B cell (primary cell): ENCODE results near the gene MOB3A. TPM values are rescaled to one million over a fixed set of nuclear protein-coding genes. Genes with fewer than 3 reads are reported as not detected.

Experiments used
- ATAC-seq: fragments of 200-7000 bp; cut with Tn5 transposase; one replicate; pipeline ENCODE4 v1.10.0; 2021; ENCODE audit warnings: low read depth, mild to moderate bottlenecking, moderate number of reproducible peaks, moderate library complexity
- CTCF ChIA-PET: fragments of 350-600 bp; sonication (Branson Sonifier 250); formaldehyde crosslinking; loops from one replicate; lab custom pipeline; 2021; ENCODE audit warnings: antibody characterized with exemption, inconsistent platforms; lab: Charles Lee
- POLR2A ChIA-PET: fragments of 350-600 bp; sonication (Branson Sonifier 250); formaldehyde crosslinking; loops from one replicate; lab custom pipeline; 2021; ENCODE audit warnings: antibody characterized with exemption; lab: Charles Lee
- DNase-seq: peaks from one replicate; pipeline ENCODE4 v3.0.0; 2013
- H2AFZ ChIP-seq: 2 replicates; pipeline ENCODE4 v1.6.1; 2012; ENCODE audit warnings: mild to moderate bottlenecking, low read depth, low read length; ENCODE audit not compliant: insufficient read depth, poor library complexity, severe bottlenecking
- H3K27ac ChIP-seq, 2 donors: 1 replicate in 1 of 2; 2 replicates in 1 of 2; pipeline ENCODE4 v1.5.1; 2012 to 2013; ENCODE audit warnings: low read length in 2 of 2, mild to moderate bottlenecking in 2 of 2, moderate library complexity in 1 of 2
- H3K27me3 ChIP-seq, 4 experiments: fragments of 200-600 bp in 1 of 4; sonication (generic) in 1 of 4; replicated peaks in 1 of 4; 1 replicate in 2 of 4; 2 replicates in 2 of 4; pipeline versions ENCODE4 v1.6.1 to v1.7.0; 2013 to 2016; ENCODE audit warnings: low read length in 3 of 4, mild to moderate bottlenecking in 2 of 4, mixed read lengths in 1 of 4, moderate library complexity in 1 of 4; ENCODE audit not compliant: insufficient read depth in 4 of 4, control insufficient read depth in 3 of 4; ENCODE audit errors: control extremely low read depth in 1 of 4
- H3K36me3 ChIP-seq, 2 experiments: replicated peaks in 1 of 2; 1 replicate in 1 of 2; 2 replicates in 1 of 2; pipeline versions ENCODE4 v1.6.1 to v1.7.1; 2013; ENCODE audit warnings: low read length in 1 of 2; ENCODE audit not compliant: insufficient read depth in 2 of 2, control insufficient read depth in 1 of 2; ENCODE audit errors: control extremely low read depth in 1 of 2, extremely low read depth in 1 of 2
- H3K4me1 ChIP-seq, 2 donors: fragments of 200-600 bp in 1 of 2; sonication (generic) in 1 of 2; 1 replicate in 1 of 2; 2 replicates in 1 of 2; pipeline versions ENCODE4 v1.5.1 to v1.6.1; 2013 to 2017; ENCODE audit warnings: low read length in 2 of 2; ENCODE audit not compliant: control insufficient read depth in 2 of 2, insufficient read depth in 2 of 2
- H3K4me2 ChIP-seq: replicated peaks from 2 replicates; pipeline ENCODE3; 2012; ENCODE audit warnings: mild to moderate bottlenecking, low read depth, low read length; ENCODE audit not compliant: poor library complexity, severe bottlenecking
- H3K4me3 ChIP-seq, 5 experiments: fragments of 200-600 bp in 1 of 5; sonication (generic) in 1 of 5; 1 replicate in 3 of 5; 2 replicates in 2 of 5; pipeline versions ENCODE4 v1.5.1 to v1.7.0; 2011 to 2016; ENCODE audit warnings: low read length in 4 of 5, mild to moderate bottlenecking in 4 of 5, low read depth in 2 of 5, control low read depth in 1 of 5, moderate library complexity in 1 of 5; ENCODE audit not compliant: insufficient read depth in 1 of 5; ENCODE audit errors: control extremely low read depth in 1 of 5, extremely low read depth in 1 of 5
- H3K79me2 ChIP-seq: fragments of 200-600 bp; sonication (generic); one replicate; pipeline ENCODE4 v1.6.0; 2016; ENCODE audit warnings: low read length; ENCODE audit not compliant: control insufficient read depth, insufficient read depth
- H3K9ac ChIP-seq: fragments of 200-600 bp; sonication (generic); 2 replicates; pipeline ENCODE4 v1.6.1; 2017; ENCODE audit warnings: mild to moderate bottlenecking, low read length, moderate library complexity
- H3K9me3 ChIP-seq, 3 donors: one replicate each; pipeline versions ENCODE4 v1.6.1 to v1.7.1; 2013; ENCODE audit warnings: low read length in 2 of 3; ENCODE audit not compliant: control insufficient read depth in 2 of 3, insufficient read depth in 1 of 3; ENCODE audit errors: control extremely low read depth in 1 of 3
- H4K20me1 ChIP-seq: 2 replicates; pipeline ENCODE4 v1.6.0; 2012; ENCODE audit warnings: mild to moderate bottlenecking, low read length; ENCODE audit not compliant: insufficient read depth, control insufficient read depth, poor library complexity, severe bottlenecking
- H3K27ac Mint-ChIP-seq: one replicate; pipeline ENCODE4 v1.8.0; 2021; ENCODE audit warnings: mixed read lengths
- H3K27me3 Mint-ChIP-seq: one replicate; pipeline ENCODE4 v1.8.0; 2021; ENCODE audit warnings: mixed read lengths
- H3K4me1 Mint-ChIP-seq: one replicate; pipeline ENCODE4 v1.8.0; 2021; ENCODE audit warnings: mixed read lengths
- H3K4me3 Mint-ChIP-seq: one replicate; pipeline ENCODE4 v1.8.0; 2021; ENCODE audit warnings: mixed read lengths
- H3K9me3 Mint-ChIP-seq: one replicate; pipeline ENCODE4 v1.8.0; 2022; ENCODE audit warnings: mixed read lengths; ENCODE audit not compliant: insufficient read depth
- CTCF ChIP-seq: fragments of 200-600 bp; IDR thresholded peaks from one replicate; pipeline ENCODE4 v1.8.0; 2022; ENCODE audit warnings: antibody characterized with exemption, mild to moderate bottlenecking
- EZH2 ChIP-seq: IDR thresholded peaks from 2 replicates; pipeline ENCODE4 v1.6.1; 2012; ENCODE audit warnings: borderline replicate concordance, low read depth, mild to moderate bottlenecking, moderate library complexity, low read length; ENCODE audit not compliant: insufficient read depth, poor library complexity, severe bottlenecking
- WGBS: methylation state at CpG from one replicate; pipeline ENCODE4 v1.1.5; 2013; ENCODE audit warnings: missing lambda C conversion rate; ENCODE audit not compliant: insufficient coverage; 5-methylcytosine and 5-hydroxymethylcytosine counted together
- intact Hi-C: fragments of 100-400 bp; cut with micrococcal nuclease; formaldehyde crosslinking; loops from one replicate; pipeline ENCODE4 v1.10.0; 2022
- polyA plus RNA-seq: library from polyadenylated mRNA; depleted of rRNA; stranded (reverse); fragments of >200 nt; gene quantifications from 2 replicates; pipeline ENCODE4 v1.2.3, GENCODE V29; 2012
- total RNA-seq, 2 donors: library from RNA; stranded (reverse); fragments of 120-200 nt in 1 of 2; gene quantifications; 1 replicate in 1 of 2; 2 replicates in 1 of 2; pipeline versions ENCODE4 v1.2.3 to v1.2.4, GENCODE V29; 2013 to 2022

Gene MOB3A
- total and polyA plus RNA-seq, 2 donors (not counting 1 experiment from before 2014, with no cell fraction given), result 190 to 228 TPM

- Mint-ChIP-seq H3K9me3 (no peaks in the 10 kb centered on the region), H3K27ac (peak overlapping the region; percentile 83), H3K4me1 (peaks cover 73% of the 10 kb centered on the region), H3K27me3 (no peaks in the 10 kb centered on the region), H3K4me3 (peak overlapping the region; percentile 69)
- intact Hi-C loops, result no loop called here
- ChIA-PET POLR2A (interaction anchor here (0.6 to 7.4 kb wide), 3 partner anchors 25 to 42 kb away, joined by 6 to 69 read pairs (median 69); no protein-coding TSS in a partner anchor), CTCF (no interaction called here)
- Histone ChIP-seq H4K20me1 (peaks cover 96% of the 10 kb centered on the region), H3K27me3 (no peaks in the 10 kb centered on the region), H3K27ac (peak overlapping the region; percentile 62 to 78), H3K9me3 (peaks cover 0 to 3% (median 0%) of the 10 kb centered on the region in 3 donors), H3K4me1 (peaks cover 83 to 94% of the 10 kb centered on the region in 2 donors), H3K4me2 (peak overlapping the region; percentile 92), H2AFZ (no peak overlapping the region), H3K4me3 (no peak overlapping the region), H3K79me2 (peaks cover 92% of the 10 kb centered on the region), H3K9ac (no peak overlapping the region), H3K36me3 (peaks cover 0 to 88% of the 10 kb centered on the region in 2 experiments)
- ATAC-seq (no peak), DNase-seq (peak; percentile 53)
- TF ChIP-seq CTCF (no peak), EZH2 (no peak)
- 89% methylated on average over 18 of the region's 18 CpGs for WGBS
These were observed 51.2 kb downstream of the MOB3A start for GRCh38 chr19:2044709-2045500.
